Measurements from ENCODE around the gene HSF5.
"Not testable (repeated sequence)": the region's sequence is repeated elsewhere in the genome, so short reads cannot be mapped to it uniquely, and the experiment has no call there.

DNA sequence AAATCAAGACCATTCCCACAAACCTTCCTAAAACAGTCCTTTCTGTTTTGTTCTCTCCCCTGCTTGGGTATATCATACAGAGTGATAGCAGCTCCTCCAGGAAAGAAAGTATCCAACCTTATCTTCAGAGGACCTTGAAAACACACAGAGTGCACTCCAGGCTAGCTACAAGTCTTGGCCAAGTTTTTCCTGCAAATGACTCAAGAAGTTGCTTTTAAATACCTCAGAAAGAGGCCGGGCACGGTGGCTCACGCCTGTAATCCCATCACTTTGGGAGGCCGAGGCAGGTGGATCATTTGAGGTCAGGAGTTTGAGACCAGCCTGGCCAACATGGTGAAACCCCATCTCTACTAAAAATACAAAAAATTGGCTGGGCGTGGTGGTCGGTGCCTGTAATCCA lies 14.9 kb upstream of the HSF5 start:
- TF ChIP-seq CBX3 (IDR thresholded peaks at IDR 0.05; ENCODE audit: low read depth); EZH2phosphoT487 (IDR thresholded peaks at IDR 0.05; ENCODE audit: borderline replicate concordance): not testable (repeated sequence)
- TF ChIP-seq, protein P1, sequence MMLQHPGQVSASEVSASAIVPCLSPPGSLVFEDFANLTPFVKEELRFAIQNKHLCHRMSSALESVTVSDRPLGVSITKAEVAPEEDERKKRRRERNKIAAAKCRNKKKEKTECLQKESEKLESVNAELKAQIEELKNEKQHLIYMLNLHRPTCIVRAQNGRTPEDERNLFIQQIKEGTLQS (IDR thresholded peaks at IDR 0.05), result not testable (repeated sequence)
- TF ChIP-seq, protein P2, sequence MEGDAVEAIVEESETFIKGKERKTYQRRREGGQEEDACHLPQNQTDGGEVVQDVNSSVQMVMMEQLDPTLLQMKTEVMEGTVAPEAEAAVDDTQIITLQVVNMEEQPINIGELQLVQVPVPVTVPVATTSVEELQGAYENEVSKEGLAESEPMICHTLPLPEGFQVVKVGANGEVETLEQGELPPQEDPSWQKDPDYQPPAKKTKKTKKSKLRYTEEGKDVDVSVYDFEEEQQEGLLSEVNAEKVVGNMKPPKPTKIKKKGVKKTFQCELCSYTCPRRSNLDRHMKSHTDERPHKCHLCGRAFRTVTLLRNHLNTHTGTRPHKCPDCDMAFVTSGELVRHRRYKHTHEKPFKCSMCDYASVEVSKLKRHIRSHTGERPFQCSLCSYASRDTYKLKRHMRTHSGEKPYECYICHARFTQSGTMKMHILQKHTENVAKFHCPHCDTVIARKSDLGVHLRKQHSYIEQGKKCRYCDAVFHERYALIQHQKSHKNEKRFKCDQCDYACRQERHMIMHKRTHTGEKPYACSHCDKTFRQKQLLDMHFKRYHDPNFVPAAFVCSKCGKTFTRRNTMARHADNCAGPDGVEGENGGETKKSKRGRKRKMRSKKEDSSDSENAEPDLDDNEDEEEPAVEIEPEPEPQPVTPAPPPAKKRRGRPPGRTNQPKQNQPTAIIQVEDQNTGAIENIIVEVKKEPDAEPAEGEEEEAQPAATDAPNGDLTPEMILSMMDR (IDR thresholded peaks at IDR 0.05 in 2 of 3, conservative IDR thresholded peaks at IDR 0.05 in 1 of 3; ENCODE audit: borderline replicate concordance in 1 of 3, insufficient read depth in 1 of 3, low read depth in 2 of 3, low read length in 2 of 3), result not testable (repeated sequence)
